DMS79 (cell line): ENCODE results near the gene ZNF414.
"Not testable (repeated sequence)": the region's sequence is repeated elsewhere in the genome, so short reads cannot be mapped to it uniquely, and the experiment has no call there.

Source experiments
- DNase-seq: peaks from one replicate; lab custom pipeline; 2025; lab: John Stamatoyannopoulos, UW

ZNF414 gene, protein sequence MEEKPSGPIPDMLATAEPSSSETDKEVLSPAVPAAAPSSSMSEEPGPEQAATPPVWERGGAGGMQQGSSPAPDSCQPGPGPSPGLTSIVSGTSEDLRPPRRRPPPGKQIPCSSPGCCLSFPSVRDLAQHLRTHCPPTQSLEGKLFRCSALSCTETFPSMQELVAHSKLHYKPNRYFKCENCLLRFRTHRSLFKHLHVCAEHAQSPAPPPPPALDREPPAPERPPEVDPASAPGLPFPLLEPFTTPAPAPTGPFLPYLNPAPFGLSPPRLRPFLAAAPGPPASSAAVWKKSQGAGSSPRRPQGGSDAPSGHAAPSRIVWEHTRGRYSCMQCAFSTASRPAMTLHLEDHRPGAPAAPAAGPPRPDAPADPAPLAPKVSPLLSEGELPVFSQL

DNA sequence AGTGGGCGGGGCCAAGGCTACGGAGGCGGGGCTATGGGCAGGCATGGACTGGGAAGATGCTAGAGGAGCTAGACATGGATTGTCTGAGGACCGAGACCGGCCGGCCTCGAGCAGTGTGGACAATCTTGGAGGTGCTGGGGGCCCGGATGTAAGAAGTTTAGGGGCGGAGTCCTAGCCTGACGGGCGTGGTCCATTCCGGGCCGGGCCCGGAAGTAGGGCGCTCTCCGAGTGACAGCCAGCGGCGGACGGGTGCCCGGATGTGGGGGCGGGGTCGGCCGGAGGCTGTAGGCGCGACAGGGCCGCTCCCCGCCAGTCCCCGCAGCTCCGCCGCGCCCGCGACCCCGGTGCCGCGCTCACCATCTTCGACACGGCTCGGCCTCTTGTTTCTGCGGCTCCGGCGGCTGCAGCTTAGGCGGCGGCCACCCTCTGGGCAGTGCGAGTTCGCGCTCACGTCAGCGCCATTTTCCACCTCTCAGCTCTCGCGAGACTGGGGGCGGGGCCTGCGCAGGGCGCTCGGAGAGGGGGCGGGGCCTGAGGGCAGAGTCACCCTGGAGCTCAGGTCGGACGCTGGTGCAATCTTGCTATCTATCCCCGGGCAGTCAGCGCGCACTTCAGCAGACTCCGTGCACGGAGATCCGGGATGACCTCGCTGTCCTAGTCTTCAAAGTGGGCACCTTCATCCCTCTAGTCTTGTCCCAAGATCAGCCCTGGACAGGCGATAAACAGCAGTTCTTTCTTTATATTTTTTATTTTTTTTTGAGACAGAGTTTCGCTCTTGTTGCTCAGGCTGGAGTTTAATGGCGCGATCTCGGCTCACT, at the start of gene ZNF414:
TSS of gene ZNF414 (minus strand) at position 481 of the 818 bp plus-strand sequence. CDS start at position 360, 121 bp downstream.
- DNase-seq = peak; percentile 95

GRCh38 chr19:8561075-8561764, 47.3 kb upstream of the ZNF414 start:
- no peak for DNase-seq

GRCh38 chr19:8558325-8558724, 44.4 kb upstream of the ZNF414 start:
- no peak for DNase-seq

- no peak for DNase-seq
Observed at GRCh38 chr19:8557642-8558238, 43.8 kb upstream of the ZNF414 start.

- DNase-seq = not testable (repeated sequence)
Observed at GRCh38 chr19:8553729-8554128, 39.8 kb upstream of the ZNF414 start.

GRCh38 chr19:8552810-8553209, 38.8 kb upstream of the ZNF414 start:
- peak; percentile 2 for DNase-seq

GRCh38 chr19:8550070-8550469, 36.1 kb upstream of the ZNF414 start:
- DNase-seq = no peak

- no peak for DNase-seq
Observed at GRCh38 chr19:8545743-8546142, 31.8 kb upstream of the ZNF414 start.

DNA sequence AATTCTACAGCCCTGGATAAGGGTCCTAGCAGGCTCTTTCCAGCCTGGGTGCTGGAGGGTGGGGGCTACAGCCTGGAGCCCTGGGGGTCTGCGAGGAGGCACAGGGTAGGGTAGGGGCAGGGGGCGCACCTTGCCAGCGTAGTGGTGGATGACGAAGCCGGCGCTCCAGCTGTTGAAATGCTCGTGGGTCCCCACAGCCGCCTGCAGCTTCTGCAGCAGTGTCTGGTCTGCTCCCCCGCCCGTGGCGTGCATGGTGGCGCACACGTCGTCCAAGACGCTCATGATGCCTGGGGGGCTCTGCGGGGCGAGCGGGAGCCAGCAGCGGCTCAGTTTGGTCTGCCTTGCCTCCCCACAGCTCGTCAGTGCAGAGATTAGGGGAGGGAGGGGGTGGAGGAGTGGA, 30.2 kb upstream of the ZNF414 start:
- DNase-seq = no peak

DNA sequence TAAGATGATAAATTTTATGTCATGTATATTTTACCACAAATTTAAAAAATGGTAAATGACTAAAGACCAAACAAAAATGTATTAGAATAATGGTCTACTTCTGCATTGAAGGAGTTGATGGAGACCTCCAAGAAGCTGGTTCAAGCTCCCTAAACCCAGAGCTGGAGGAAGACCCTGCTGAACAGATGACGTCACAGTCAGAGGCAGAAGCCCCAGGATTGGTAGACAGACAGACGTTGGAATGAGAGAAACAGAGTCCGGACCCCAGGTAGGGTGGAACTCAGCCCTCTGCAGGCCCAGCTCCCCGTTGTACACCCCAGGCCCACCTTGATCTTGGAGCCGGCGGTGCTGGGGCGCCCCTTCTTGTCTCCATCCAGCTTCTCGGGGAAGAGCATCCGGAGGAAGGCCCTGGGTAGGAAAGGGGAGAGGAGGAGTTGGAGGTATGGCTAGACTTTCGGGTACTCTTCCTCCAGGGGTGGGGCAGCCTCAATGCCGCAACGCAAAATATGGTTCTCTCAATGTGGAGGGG, 25.7 kb upstream of the ZNF414 start:
- no peak for DNase-seq

DNA sequence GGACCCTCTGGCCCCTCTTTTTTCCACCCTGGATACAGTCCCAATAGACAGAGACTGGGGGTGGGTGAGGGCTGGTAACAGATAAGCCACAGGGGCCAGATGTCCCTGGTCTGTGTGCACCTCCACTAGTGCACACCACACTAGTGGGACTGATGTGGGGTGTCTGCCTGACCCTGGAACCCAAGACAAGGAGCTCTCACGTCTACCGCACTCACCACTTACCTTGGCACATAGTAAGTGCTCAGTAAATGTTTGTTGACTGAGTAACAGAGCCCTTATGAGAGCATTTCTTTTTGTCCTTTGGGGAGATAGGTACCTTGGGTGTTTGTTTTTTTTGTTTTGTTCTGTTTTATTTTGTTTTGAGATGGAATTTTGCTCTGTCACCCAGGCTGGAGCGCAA, 23.1 kb upstream of the ZNF414 start:
- DNase-seq = no peak

DNA sequence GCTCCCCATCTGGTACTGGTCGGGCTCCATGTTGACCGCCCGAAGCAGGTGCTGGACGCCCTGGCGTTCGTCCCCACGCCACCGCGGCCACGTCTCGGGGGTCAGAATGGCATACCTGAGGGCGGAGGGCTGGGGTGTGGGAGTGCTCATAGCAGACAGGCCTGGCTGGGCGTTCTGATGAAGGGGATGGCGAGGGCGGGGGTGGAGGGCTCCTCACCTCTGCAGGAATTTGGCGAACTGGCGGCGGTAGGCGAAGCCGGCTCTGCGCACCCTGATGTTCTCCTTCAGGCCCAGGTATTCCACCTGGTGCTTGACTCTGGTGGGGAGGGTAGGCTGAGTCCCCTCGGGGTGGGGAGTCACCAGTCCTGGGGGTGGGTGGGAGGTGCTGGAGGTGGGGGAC, 22.3 kb upstream of the ZNF414 start:
- DNase-seq = no peak

- no peak for DNase-seq
Observed at GRCh38 chr19:8532225-8532624, 18.3 kb upstream of the ZNF414 start.

- DNase-seq = no peak
Observed at GRCh38 chr19:8531470-8531869, 17.5 kb upstream of the ZNF414 start.

- DNase-seq = no peak
Observed at GRCh38 chr19:8530061-8530679, 16.2 kb upstream of the ZNF414 start.

GRCh38 chr19:8529369-8530006, 15.5 kb upstream of the ZNF414 start:
- no peak for DNase-seq

DNA sequence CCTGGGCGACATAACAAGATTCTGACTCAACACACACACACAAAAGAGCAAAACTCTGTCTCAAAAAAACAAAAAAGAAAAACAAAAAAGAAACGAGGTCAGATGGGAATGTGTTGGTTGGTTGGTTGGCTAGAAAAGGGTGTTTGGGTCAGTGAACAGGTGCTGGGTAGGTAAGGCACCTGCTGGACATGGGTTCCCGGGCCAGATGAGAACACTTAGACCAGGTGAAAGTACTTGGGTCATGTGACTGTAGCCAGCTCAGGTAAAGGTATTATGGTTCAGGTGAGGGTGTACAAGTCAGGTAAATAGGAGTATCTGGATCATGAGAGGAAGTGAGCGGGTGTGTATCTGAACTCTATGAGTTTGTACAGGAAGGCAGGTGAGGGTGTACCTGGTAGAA, 14.5 kb upstream of the ZNF414 start:
- DNase-seq = no peak

GRCh38 chr19:8526345-8527091, 12.6 kb upstream of the ZNF414 start:
- peak; percentile 84 for DNase-seq

DNA sequence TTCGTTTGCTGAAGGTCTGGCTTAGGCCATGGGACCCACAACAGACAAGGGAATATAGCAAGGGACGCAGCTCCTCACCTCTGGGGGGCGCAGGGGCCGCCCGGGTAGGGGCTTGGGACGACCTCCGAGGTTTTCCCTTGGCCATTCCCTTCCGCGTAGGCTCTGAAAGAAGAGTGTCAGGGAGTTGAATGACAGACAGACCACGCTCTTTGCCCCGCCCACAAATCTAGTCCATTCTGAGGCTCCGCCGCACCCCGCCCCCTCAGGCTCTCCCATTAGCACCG, 11.4 kb upstream of the ZNF414 start:
- no peak for DNase-seq

- DNase-seq = no peak
Observed at GRCh38 chr19:8519388-8519787, 5.4 kb upstream of the ZNF414 start.

DNA sequence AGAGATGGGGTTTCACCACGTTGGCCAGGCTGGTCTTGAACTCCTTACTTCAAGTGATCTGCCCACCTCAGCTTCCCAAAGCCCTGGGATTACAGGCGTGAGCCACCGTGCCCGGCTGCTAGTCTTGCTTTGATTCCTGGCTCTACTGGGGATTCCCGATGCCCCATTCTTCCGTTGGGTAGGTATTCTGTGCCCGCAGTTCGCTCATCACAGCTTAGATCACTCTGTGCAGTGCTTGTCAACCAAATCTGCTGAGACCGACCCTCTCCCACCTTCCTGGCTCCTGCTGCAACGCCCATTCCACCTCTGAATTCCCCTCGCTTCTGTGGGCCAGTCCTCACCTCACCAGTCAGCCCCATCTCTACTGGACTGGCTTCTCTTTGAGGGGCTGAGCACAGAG, 4.6 kb upstream of the ZNF414 start:
- DNase-seq = no peak
